HCT116 (cell line): ENCODE measurements around the gene DLG2. TPM values are rescaled to one million over a fixed set of nuclear protein-coding genes. Genes with fewer than 3 reads are reported as not detected.

Experiments used
- ATAC-seq: fragments of 200-7000 bp; cut with Tn5 transposase; 2 replicates; pipeline ENCODE4 v1.9.1; 2020; ENCODE audit warnings: mild to moderate bottlenecking, moderate library complexity
- BruUV-seq: library from RNA; stranded (reverse); fragments of 400-500 nt; replicated peaks from 2 replicates; lab custom pipeline; 2021; lab: Mats Ljungman, UMichigan
- CTCF ChIA-PET: fragments of 300-600 bp; sonication (Branson Sonifier 250); formaldehyde crosslinking; loops from one replicate; lab custom pipeline; 2021; ENCODE audit warnings: antibody characterized with exemption; lab: Charles Lee
- POLR2A ChIA-PET: fragments of 300-600, 350-600 bp; sonication (Branson Sonifier 250); formaldehyde crosslinking; loops from one replicate; lab custom pipeline; 2021; ENCODE audit warnings: antibody characterized with exemption; lab: Charles Lee
- RAD21 ChIA-PET, 2 experiments: fragments of 300-600 bp; sonication (Branson Sonifier 250); formaldehyde crosslinking; loops; one replicate each; lab custom pipeline; 2023; ENCODE audit warnings: low total read pairs in 2 of 2; ENCODE audit not compliant: uncharacterized antibody in 2 of 2, unreplicated experiment in 2 of 2, low non-redundant PET in 1 of 2; lab: Charles Lee
- DNase-seq: peaks from one replicate; pipeline ENCODE4 v3.0.0-alpha.2; 2010; ENCODE audit warnings: low read depth, low spot score
- H2AFZ ChIP-seq: fragments of 200-600 bp; shearing (Covaris generic), sonication (generic); 2 replicates; pipeline ENCODE4 v1.6.1; 2017; ENCODE audit warnings: low read depth, mixed run types, mixed read lengths, antibody characterized with exemption, low read length; ENCODE audit not compliant: poor library complexity, severe bottlenecking
- H3K27ac ChIP-seq: 2 replicates; pipeline ENCODE4 v1.5.1; 2012; ENCODE audit warnings: low read depth, low read length
- H3K27me3 ChIP-seq: fragments of 200-600 bp; sonication (generic); 2 replicates; pipeline ENCODE4 v1.6.1; 2016; ENCODE audit warnings: mixed run types, low read length, mixed read lengths; ENCODE audit not compliant: insufficient read depth
- H3K36me3 ChIP-seq, 2 experiments: fragments of 200-500 bp in 1 of 2; fragments of 200-600 bp in 1 of 2; sonication (Bioruptor generic) in 1 of 2; sonication (generic) in 1 of 2; 2 replicates each; pipeline versions ENCODE4 v1.5.1 to v1.6.1; 2014 to 2016; ENCODE audit warnings: low read length in 2 of 2, inconsistent platforms in 1 of 2, mixed read lengths in 1 of 2, mixed run types in 1 of 2; ENCODE audit not compliant: insufficient read depth in 2 of 2, control insufficient read depth in 1 of 2
- H3K4me1 ChIP-seq, 2 experiments: fragments of 200-600 bp in 1 of 2; sonication (generic) in 1 of 2; 2 replicates each; pipeline versions ENCODE4 v1.5.1 to v1.6.1; 2012 to 2017; ENCODE audit warnings: low read length in 2 of 2, inconsistent platforms in 1 of 2, mild to moderate bottlenecking in 1 of 2, mixed read lengths in 1 of 2, mixed run types in 1 of 2, moderate library complexity in 1 of 2; ENCODE audit not compliant: insufficient read depth in 2 of 2, control insufficient read depth in 1 of 2
- H3K4me2 ChIP-seq: fragments of 200-600 bp; sonication (generic); 2 replicates; pipeline ENCODE4 v1.6.1; 2017; ENCODE audit warnings: mixed run types, low read length, mixed read lengths
- H3K4me3 ChIP-seq, 2 experiments: fragments of 200-600 bp in 1 of 2; sonication (generic) in 1 of 2; replicated peaks in 1 of 2; 2 replicates each; pipeline ENCODE4 v1.5.1; 2011 to 2016; ENCODE audit warnings: low read length in 2 of 2, control low read depth in 1 of 2, low read depth in 1 of 2, mild to moderate bottlenecking in 1 of 2, mixed read lengths in 1 of 2, mixed run types in 1 of 2
- H3K79me2 ChIP-seq: fragments of 200-600 bp; sonication (generic); 2 replicates; pipeline ENCODE4 v1.6.1; 2017; ENCODE audit warnings: mild to moderate bottlenecking, mixed run types, low read length, moderate library complexity, mixed read lengths; ENCODE audit not compliant: insufficient read depth
- H3K9ac ChIP-seq: fragments of 200-600 bp; sonication (generic); 2 replicates; pipeline ENCODE4 v1.6.1; 2016; ENCODE audit warnings: low read length, mixed read lengths
- H3K9me2 ChIP-seq: fragments of 200-600 bp; sonication (generic), shearing (Covaris generic); 2 replicates; pipeline ENCODE4 v1.6.1; 2017; ENCODE audit warnings: mixed run types, mild to moderate bottlenecking, moderate library complexity; ENCODE audit not compliant: insufficient read depth
- H3K9me3 ChIP-seq, 2 experiments: fragments of 200-500 bp in 1 of 2; fragments of 200-600 bp in 1 of 2; sonication (Bioruptor generic) in 1 of 2; sonication (generic) in 1 of 2; 2 replicates each; pipeline ENCODE4 v1.6.1; 2014 to 2017; ENCODE audit warnings: low read length in 2 of 2, mixed read lengths in 2 of 2, inconsistent platforms in 1 of 2, low read depth in 1 of 2, mild to moderate bottlenecking in 1 of 2, mixed run types in 1 of 2, moderate library complexity in 1 of 2; ENCODE audit not compliant: control insufficient read depth in 1 of 2, insufficient read depth in 1 of 2
- H4K20me1 ChIP-seq: fragments of 200-600 bp; sonication (generic), shearing (Covaris generic); 2 replicates; pipeline ENCODE4 v1.6.1; 2017; ENCODE audit warnings: mixed run types, mild to moderate bottlenecking, moderate library complexity; ENCODE audit not compliant: insufficient read depth
- CEBPB ChIP-seq: IDR thresholded peaks from 2 replicates; pipeline ENCODE4 v1.6.1; 2012; ENCODE audit warnings: low read depth
- FOSL1 ChIP-seq: IDR thresholded peaks from 2 replicates; pipeline ENCODE4 v1.6.1; 2012; ENCODE audit warnings: low read depth
- POLR2A ChIP-seq: IDR thresholded peaks from 2 replicates; pipeline ENCODE4 v1.7.0; 2011; ENCODE audit warnings: borderline replicate concordance; ENCODE audit not compliant: insufficient read depth, insufficient read length; ENCODE audit errors: extremely low read depth
- RAD21 ChIP-seq: IDR thresholded peaks from 2 replicates; pipeline ENCODE4 v1.6.1; 2012; ENCODE audit warnings: low read depth, mild to moderate bottlenecking
- ZFX ChIP-seq: fragments of 450-650 bp; IDR thresholded peaks from 2 replicates; pipeline ENCODE4 v1.6.1; 2017
- intact Hi-C: fragments of 100-400 bp; cut with micrococcal nuclease; formaldehyde crosslinking; loops from 2 replicates; pipeline ENCODE4 v1.10.0; 2022
- total RNA-seq: library from RNA; stranded (reverse); gene quantifications from one replicate; pipeline ENCODE4 v1.2.1, GENCODE V29; 2021; ENCODE audit not compliant: unreplicated experiment
- TF ChIP-seq, protein P1 (sequence below): IDR thresholded peaks from 2 replicates; pipeline ENCODE4 v1.6.1; 2012; ENCODE audit warnings: low read depth

DLG2 gene
- total RNA-seq, 1 experiment from 2014 or later: 2.4 TPM

DNA sequence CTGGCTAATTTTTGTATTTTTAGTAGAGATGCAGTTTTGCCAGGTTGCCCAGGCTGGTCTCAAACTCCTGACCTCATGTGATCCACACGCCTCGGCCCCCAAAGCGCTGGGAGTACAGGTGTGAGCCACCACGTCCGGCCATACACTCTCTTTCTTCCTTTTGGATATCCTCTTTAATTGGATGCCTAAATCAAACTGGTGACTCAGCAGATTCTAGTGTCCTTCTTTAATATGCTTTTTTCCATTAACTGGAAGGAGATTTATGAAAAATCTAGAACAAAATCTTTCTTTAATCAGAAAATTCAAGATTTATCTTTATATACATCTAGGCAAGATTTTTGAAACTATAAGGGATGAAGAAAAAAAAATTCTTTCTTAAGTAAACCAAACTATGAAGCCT is 1371.7 kb downstream of the DLG2 start:
- Histone ChIP-seq H3K36me3 (no peaks in the 10 kb centered on the region), H3K79me2 (no peaks in the 10 kb centered on the region), H3K9me3 (no peaks in the 10 kb centered on the region; a peak in 1 of 4 replicates), H3K4me1 (no peaks in the 10 kb centered on the region), H3K4me3 (no peak overlapping the region), H2AFZ (no peak overlapping the region), H3K27ac (no peak overlapping the region), H3K9ac (no peak overlapping the region), H4K20me1 (no peaks in the 10 kb centered on the region), H3K27me3 (no peaks in the 10 kb centered on the region), H3K4me2 (no peak overlapping the region), H3K9me2 (no peaks in the 10 kb centered on the region)
- ATAC-seq (no peak), DNase-seq (no peak)
- TF ChIP-seq, protein P1, sequence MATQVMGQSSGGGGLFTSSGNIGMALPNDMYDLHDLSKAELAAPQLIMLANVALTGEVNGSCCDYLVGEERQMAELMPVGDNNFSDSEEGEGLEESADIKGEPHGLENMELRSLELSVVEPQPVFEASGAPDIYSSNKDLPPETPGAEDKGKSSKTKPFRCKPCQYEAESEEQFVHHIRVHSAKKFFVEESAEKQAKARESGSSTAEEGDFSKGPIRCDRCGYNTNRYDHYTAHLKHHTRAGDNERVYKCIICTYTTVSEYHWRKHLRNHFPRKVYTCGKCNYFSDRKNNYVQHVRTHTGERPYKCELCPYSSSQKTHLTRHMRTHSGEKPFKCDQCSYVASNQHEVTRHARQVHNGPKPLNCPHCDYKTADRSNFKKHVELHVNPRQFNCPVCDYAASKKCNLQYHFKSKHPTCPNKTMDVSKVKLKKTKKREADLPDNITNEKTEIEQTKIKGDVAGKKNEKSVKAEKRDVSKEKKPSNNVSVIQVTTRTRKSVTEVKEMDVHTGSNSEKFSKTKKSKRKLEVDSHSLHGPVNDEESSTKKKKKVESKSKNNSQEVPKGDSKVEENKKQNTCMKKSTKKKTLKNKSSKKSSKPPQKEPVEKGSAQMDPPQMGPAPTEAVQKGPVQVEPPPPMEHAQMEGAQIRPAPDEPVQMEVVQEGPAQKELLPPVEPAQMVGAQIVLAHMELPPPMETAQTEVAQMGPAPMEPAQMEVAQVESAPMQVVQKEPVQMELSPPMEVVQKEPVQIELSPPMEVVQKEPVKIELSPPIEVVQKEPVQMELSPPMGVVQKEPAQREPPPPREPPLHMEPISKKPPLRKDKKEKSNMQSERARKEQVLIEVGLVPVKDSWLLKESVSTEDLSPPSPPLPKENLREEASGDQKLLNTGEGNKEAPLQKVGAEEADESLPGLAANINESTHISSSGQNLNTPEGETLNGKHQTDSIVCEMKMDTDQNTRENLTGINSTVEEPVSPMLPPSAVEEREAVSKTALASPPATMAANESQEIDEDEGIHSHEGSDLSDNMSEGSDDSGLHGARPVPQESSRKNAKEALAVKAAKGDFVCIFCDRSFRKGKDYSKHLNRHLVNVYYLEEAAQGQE: no peak
- no peak for TF ChIP-seq POLR2A
- no peak for TF ChIP-seq CEBPB
- TF ChIP-seq RAD21: no peak
- no peak for TF ChIP-seq FOSL1
- no peak for TF ChIP-seq ZFX
- ChIA-PET CTCF (no interaction called here), RAD21 (no interaction called here), POLR2A (no interaction called here)
- BruUV-seq: no TSS peak
- intact Hi-C loops: no loop called here
